ENCODE results near the gene FAAH.

The FAAH gene

GRCh38 chr1:46449223-46450159 lies 55.4 kb downstream of the FAAH start:
- no peak for DNase-seq (ENCODE audit: low read depth)

GRCh38 chr1:46450160-46450517 lies 56.0 kb downstream of the FAAH start:
- DNase-seq (ENCODE audit: low read depth), result no peak

- no peak for DNase-seq (ENCODE audit: low read depth)
Observed at GRCh38 chr1:46451948-46452930, 58.1 kb downstream of the FAAH start.

GRCh38 chr1:46452931-46453325 lies 58.8 kb downstream of the FAAH start:
- DNase-seq (ENCODE audit: low read depth), result no peak

GRCh38 chr1:46453449-46453848 lies 59.3 kb downstream of the FAAH start:
- no peak for DNase-seq (ENCODE audit: low read depth)

GRCh38 chr1:46455951-46456350 lies 61.8 kb downstream of the FAAH start:
- DNase-seq (ENCODE audit: low read depth), result no peak

- no peak for DNase-seq (ENCODE audit: low read depth)
Observed at GRCh38 chr1:46456411-46456963, 62.4 kb downstream of the FAAH start.

GRCh38 chr1:46457178-46457577 lies 63.1 kb downstream of the FAAH start:
- no peak for DNase-seq (ENCODE audit: low read depth)

GRCh38 chr1:46458190-46458589 lies 64.1 kb downstream of the FAAH start:
- no peak for DNase-seq (ENCODE audit: low read depth)

- DNase-seq (ENCODE audit: low read depth), result no peak
Observed at GRCh38 chr1:46458846-46459245, 64.7 kb downstream of the FAAH start.

GRCh38 chr1:46459315-46459714 lies 65.2 kb downstream of the FAAH start:
- DNase-seq (ENCODE audit: low read depth), result no peak

- no peak for DNase-seq (ENCODE audit: low read depth)
Observed at GRCh38 chr1:46461017-46461808, 67.1 kb downstream of the FAAH start.

- no peak for DNase-seq (ENCODE audit: low read depth)
Observed at GRCh38 chr1:46461809-46462448, 67.8 kb downstream of the FAAH start.
